Measurements from ENCODE around the gene LRMDA.

Gene LRMDA

GRCh38 chr10:76404531-76404930 lies 973.1 kb downstream of the LRMDA start:
- no peak for DNase-seq (ENCODE audit: extremely low spot score)
- TF ChIP-seq CTCF (IDR thresholded peaks at IDR 0.05; ENCODE audit: control extremely low read depth, extremely low read depth, low read depth, missing control alignments), result no peak
- ChIA-PET POLR2A (no interaction called here), CTCF (no interaction called here)

- ChIA-PET CTCF (no interaction called here), POLR2A (no interaction called here)
- no peak for DNase-seq (ENCODE audit: extremely low spot score)
- no peak for TF ChIP-seq CTCF (IDR thresholded peaks at IDR 0.05; ENCODE audit: control extremely low read depth, extremely low read depth, low read depth, missing control alignments)
Measured at GRCh38 chr10:76405922-76406321, 974.5 kb downstream of the LRMDA start.

- no peak for TF ChIP-seq CTCF (IDR thresholded peaks at IDR 0.05; ENCODE audit: control extremely low read depth, extremely low read depth, low read depth, missing control alignments)
- ChIA-PET CTCF (interaction anchor here (0.7 kb wide), 1 partner anchor 13 kb away, joined by 4 read pairs; no protein-coding TSS in a partner anchor), POLR2A (no interaction called here)
- DNase-seq (ENCODE audit: extremely low spot score), result no peak
Measured at GRCh38 chr10:76408646-76409045, 977.2 kb downstream of the LRMDA start.

- CTCF ChIA-PET, result interaction anchor here (1.0 to 1.9 kb wide), 2 partner anchors 10 to 11 kb away, joined by 3 to 5 read pairs; no protein-coding TSS in a partner anchor
- no peak for TF ChIP-seq CTCF (IDR thresholded peaks at IDR 0.05; ENCODE audit: control extremely low read depth, extremely low read depth, low read depth, missing control alignments)
- POLR2A ChIA-PET, result no interaction called here
- DNase-seq (ENCODE audit: extremely low spot score), result no peak
Measured at GRCh38 chr10:76411729-76412435, 980.5 kb downstream of the LRMDA start.

GRCh38 chr10:76415554-76415953 lies 984.1 kb downstream of the LRMDA start:
- no peak for TF ChIP-seq CTCF (IDR thresholded peaks at IDR 0.05; ENCODE audit: control extremely low read depth, extremely low read depth, low read depth, missing control alignments)
- no peak for DNase-seq (ENCODE audit: extremely low spot score)
- POLR2A ChIA-PET, result no interaction called here
- CTCF ChIA-PET, result no interaction called here

- DNase-seq (ENCODE audit: extremely low spot score), result no peak
- ChIA-PET CTCF (no interaction called here), POLR2A (no interaction called here)
- TF ChIP-seq CTCF (IDR thresholded peaks at IDR 0.05; ENCODE audit: control extremely low read depth, extremely low read depth, low read depth, missing control alignments), result no peak
Measured at GRCh38 chr10:76416642-76417041, 985.2 kb downstream of the LRMDA start.

Measured in GM10248 (cell line).